Measurements from ENCODE around the gene TMEM19.

The TMEM19 gene

GRCh38 chr12:71710276-71711125 lies 24.6 kb downstream of the TMEM19 start:
- TF ChIP-seq SUZ12 (IDR thresholded peaks at IDR 0.05; ENCODE audit: extremely low read depth, insufficient read depth, insufficient read length) = no peak
- no peak for TF ChIP-seq ZNF274 (IDR thresholded peaks at IDR 0.05; ENCODE audit: low read depth, low read length)
- no peak for TF ChIP-seq YY1 (IDR thresholded peaks at IDR 0.05; ENCODE audit: insufficient read depth, insufficient read length)
- H3K36me3 ChIP-seq (ENCODE audit: insufficient read depth, insufficient read length, low read length) = peaks cover 3% of the 10 kb centered on the region
- no peaks in the 10 kb centered on the region for H3K4me1 ChIP-seq (ENCODE audit: insufficient read depth, insufficient read length)
- H3K4me3 ChIP-seq (ENCODE audit: insufficient read length, low read depth) = no peak overlapping the region
- H3K9ac ChIP-seq (ENCODE audit: insufficient read length, low read depth) = no peak overlapping the region
- H3K9me3 ChIP-seq (ENCODE audit: insufficient read depth, low read length) = no peaks in the 10 kb centered on the region
- no peaks in the 10 kb centered on the region for H3K27me3 ChIP-seq (ENCODE audit: insufficient read depth, insufficient read length)
- DNase-seq (ENCODE audit: low read depth, low spot score) = no peak

DNA sequence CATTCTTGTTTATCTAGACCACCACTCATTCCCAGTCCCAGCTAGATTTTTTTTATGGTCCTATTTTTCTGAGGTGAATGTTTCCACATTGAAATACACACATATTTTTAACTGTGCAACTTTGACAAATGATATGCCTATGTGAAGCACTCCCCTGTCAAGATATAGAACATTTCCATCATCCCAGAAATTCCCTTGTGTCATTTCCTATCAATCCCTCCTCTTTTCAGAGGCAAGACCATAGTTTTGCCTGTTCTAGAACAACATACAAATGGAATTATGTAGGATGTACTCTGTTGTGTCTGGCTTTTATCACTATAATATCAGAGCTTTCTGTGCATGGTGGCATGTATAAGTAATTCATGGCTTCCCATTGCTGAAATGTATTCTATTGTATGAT lies 32.7 kb downstream of the TMEM19 start:
- H3K9ac ChIP-seq (ENCODE audit: insufficient read length, low read depth) = no peak overlapping the region
- no peaks in the 10 kb centered on the region for H3K4me1 ChIP-seq (ENCODE audit: insufficient read depth, insufficient read length)
- H3K27me3 ChIP-seq (ENCODE audit: insufficient read depth, insufficient read length) = no peaks in the 10 kb centered on the region
- no peak for TF ChIP-seq SUZ12 (IDR thresholded peaks at IDR 0.05; ENCODE audit: extremely low read depth, insufficient read depth, insufficient read length)
- TF ChIP-seq ZNF274 (IDR thresholded peaks at IDR 0.05; ENCODE audit: low read depth, low read length) = no peak
- no peak for TF ChIP-seq YY1 (IDR thresholded peaks at IDR 0.05; ENCODE audit: insufficient read depth, insufficient read length)
- H3K36me3 ChIP-seq (ENCODE audit: insufficient read depth, insufficient read length, low read length) = no peaks in the 10 kb centered on the region
- H3K9me3 ChIP-seq (ENCODE audit: insufficient read depth, low read length) = no peaks in the 10 kb centered on the region
- no peak overlapping the region for H3K4me3 ChIP-seq (ENCODE audit: insufficient read length, low read depth)
- DNase-seq (ENCODE audit: low read depth, low spot score) = no peak

DNA sequence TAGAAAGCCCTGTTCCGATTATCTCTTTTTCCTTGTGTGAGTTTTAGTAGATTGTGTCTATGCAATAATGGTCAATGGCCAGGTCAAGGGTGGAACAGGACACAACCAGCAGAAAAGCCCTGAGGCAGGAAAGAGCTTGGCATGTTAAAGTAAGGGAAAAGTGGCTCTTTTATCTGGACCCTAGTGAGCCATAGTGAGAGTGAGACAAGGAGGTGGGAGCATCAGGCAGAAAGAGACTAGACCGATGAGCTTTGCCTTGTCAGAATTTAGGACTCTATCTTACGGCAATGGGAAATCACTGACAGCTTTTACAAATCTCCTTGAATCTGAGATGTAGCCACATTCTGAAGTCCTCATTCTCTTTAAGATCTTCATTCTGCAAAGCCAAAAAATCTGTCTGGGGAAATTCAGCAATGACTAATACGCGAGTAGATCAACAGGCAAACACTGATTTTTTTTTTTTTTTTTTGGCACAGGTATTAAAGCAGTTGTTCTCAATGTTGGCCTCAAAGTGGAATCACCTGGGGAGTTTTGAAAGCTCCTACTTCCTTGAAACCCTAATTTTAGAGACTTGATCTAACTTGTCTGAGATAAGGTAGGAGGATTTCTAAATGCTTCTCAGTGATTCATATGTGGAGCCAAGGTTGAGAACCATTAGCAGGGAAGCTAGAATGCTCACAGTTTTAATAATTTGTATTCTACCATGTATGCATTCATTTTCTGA lies 33.9 kb downstream of the TMEM19 start:
- no peak overlapping the region for H3K4me3 ChIP-seq (ENCODE audit: insufficient read length, low read depth)
- H3K36me3 ChIP-seq (ENCODE audit: insufficient read depth, insufficient read length, low read length) = no peaks in the 10 kb centered on the region
- no peak for DNase-seq (ENCODE audit: low read depth, low spot score)
- no peaks in the 10 kb centered on the region for H3K9me3 ChIP-seq (ENCODE audit: insufficient read depth, low read length)
- H3K4me1 ChIP-seq (ENCODE audit: insufficient read depth, insufficient read length) = no peaks in the 10 kb centered on the region
- TF ChIP-seq YY1 (IDR thresholded peaks at IDR 0.05; ENCODE audit: insufficient read depth, insufficient read length) (no peak), ZNF274 (IDR thresholded peaks at IDR 0.05; ENCODE audit: low read depth, low read length) (no peak), SUZ12 (IDR thresholded peaks at IDR 0.05; ENCODE audit: extremely low read depth, insufficient read depth, insufficient read length) (no peak)
- no peak overlapping the region for H3K9ac ChIP-seq (ENCODE audit: insufficient read length, low read depth)
- no peaks in the 10 kb centered on the region for H3K27me3 ChIP-seq (ENCODE audit: insufficient read depth, insufficient read length)

- no peaks in the 10 kb centered on the region for H3K27me3 ChIP-seq (ENCODE audit: insufficient read depth, insufficient read length)
- H3K36me3 ChIP-seq (ENCODE audit: insufficient read depth, insufficient read length, low read length) = no peaks in the 10 kb centered on the region
- H3K4me1 ChIP-seq (ENCODE audit: insufficient read depth, insufficient read length) = no peaks in the 10 kb centered on the region
- no peak overlapping the region for H3K4me3 ChIP-seq (ENCODE audit: insufficient read length, low read depth)
- no peak for DNase-seq (ENCODE audit: low read depth, low spot score)
- TF ChIP-seq YY1 (IDR thresholded peaks at IDR 0.05; ENCODE audit: insufficient read depth, insufficient read length) (no peak), SUZ12 (IDR thresholded peaks at IDR 0.05; ENCODE audit: extremely low read depth, insufficient read depth, insufficient read length) (no peak), ZNF274 (IDR thresholded peaks at IDR 0.05; ENCODE audit: low read depth, low read length) (no peak)
- H3K9ac ChIP-seq (ENCODE audit: insufficient read length, low read depth) = no peak overlapping the region
- H3K9me3 ChIP-seq (ENCODE audit: insufficient read depth, low read length) = no peaks in the 10 kb centered on the region
Measured at GRCh38 chr12:71721783-71722505, 36.1 kb downstream of the TMEM19 start.

DNA sequence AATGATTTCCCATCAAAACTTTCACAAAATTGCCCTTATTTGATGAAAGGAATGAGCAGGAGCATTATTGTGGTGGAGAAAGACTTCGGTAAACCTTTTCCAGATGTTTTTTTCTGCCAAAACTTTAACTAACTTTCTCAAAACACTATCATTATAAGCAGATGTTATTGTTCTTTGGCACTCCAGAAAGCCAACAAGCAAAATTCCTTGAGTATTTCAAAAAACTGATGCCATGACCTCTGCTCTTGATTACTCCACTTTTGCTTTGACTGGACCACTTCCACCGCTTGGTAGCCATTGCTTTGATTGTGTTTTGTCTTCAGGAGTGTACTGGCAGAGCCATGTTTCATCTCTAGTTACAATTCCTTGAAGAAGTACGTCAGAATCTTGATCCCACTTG lies 39.1 kb downstream of the TMEM19 start:
- H3K27me3 ChIP-seq (ENCODE audit: insufficient read depth, insufficient read length) = no peaks in the 10 kb centered on the region
- no peaks in the 10 kb centered on the region for H3K9me3 ChIP-seq (ENCODE audit: insufficient read depth, low read length)
- no peak overlapping the region for H3K4me3 ChIP-seq (ENCODE audit: insufficient read length, low read depth)
- no peak for TF ChIP-seq SUZ12 (IDR thresholded peaks at IDR 0.05; ENCODE audit: extremely low read depth, insufficient read depth, insufficient read length)
- no peak for TF ChIP-seq ZNF274 (IDR thresholded peaks at IDR 0.05; ENCODE audit: low read depth, low read length)
- no peak for TF ChIP-seq YY1 (IDR thresholded peaks at IDR 0.05; ENCODE audit: insufficient read depth, insufficient read length)
- no peaks in the 10 kb centered on the region for H3K4me1 ChIP-seq (ENCODE audit: insufficient read depth, insufficient read length)
- no peak overlapping the region for H3K9ac ChIP-seq (ENCODE audit: insufficient read length, low read depth)
- no peaks in the 10 kb centered on the region for H3K36me3 ChIP-seq (ENCODE audit: insufficient read depth, insufficient read length, low read length)
- DNase-seq (ENCODE audit: low read depth, low spot score) = no peak

- H3K4me1 ChIP-seq (ENCODE audit: insufficient read depth, insufficient read length) = no peaks in the 10 kb centered on the region
- no peaks in the 10 kb centered on the region for H3K27me3 ChIP-seq (ENCODE audit: insufficient read depth, insufficient read length)
- H3K9me3 ChIP-seq (ENCODE audit: insufficient read depth, low read length) = no peaks in the 10 kb centered on the region
- H3K36me3 ChIP-seq (ENCODE audit: insufficient read depth, insufficient read length, low read length) = no peaks in the 10 kb centered on the region
- no peak overlapping the region for H3K4me3 ChIP-seq (ENCODE audit: insufficient read length, low read depth)
- DNase-seq (ENCODE audit: low read depth, low spot score) = no peak
- no peak overlapping the region for H3K9ac ChIP-seq (ENCODE audit: insufficient read length, low read depth)
- TF ChIP-seq ZNF274 (IDR thresholded peaks at IDR 0.05; ENCODE audit: low read depth, low read length) = no peak
- no peak for TF ChIP-seq YY1 (IDR thresholded peaks at IDR 0.05; ENCODE audit: insufficient read depth, insufficient read length)
Measured at GRCh38 chr12:71726548-71726947, 40.7 kb downstream of the TMEM19 start.

- Histone ChIP-seq H3K36me3 (ENCODE audit: insufficient read depth, insufficient read length, low read length) (no peaks in the 10 kb centered on the region), H3K27me3 (ENCODE audit: insufficient read depth, insufficient read length) (no peaks in the 10 kb centered on the region), H3K9ac (ENCODE audit: insufficient read length, low read depth) (no peak overlapping the region), H3K4me1 (ENCODE audit: insufficient read depth, insufficient read length) (no peaks in the 10 kb centered on the region), H3K9me3 (ENCODE audit: insufficient read depth, low read length) (no peaks in the 10 kb centered on the region), H3K4me3 (ENCODE audit: insufficient read length, low read depth) (no peak overlapping the region)
- no peak for DNase-seq (ENCODE audit: low read depth, low spot score)
- no peak for TF ChIP-seq SUZ12 (IDR thresholded peaks at IDR 0.05; ENCODE audit: extremely low read depth, insufficient read depth, insufficient read length)
- TF ChIP-seq YY1 (IDR thresholded peaks at IDR 0.05; ENCODE audit: insufficient read depth, insufficient read length) = no peak
- TF ChIP-seq ZNF274 (IDR thresholded peaks at IDR 0.05; ENCODE audit: low read depth, low read length) = no peak
Measured at GRCh38 chr12:71727958-71728357, 42.1 kb downstream of the TMEM19 start.

All from NT2/D1 (cell line).